GM12872 (cell line): Measurements from ENCODE around the gene ATF5.

Experiments
- CTCF ChIP-seq: IDR thresholded peaks from 3 replicates; pipeline ENCODE4 v1.5.1; 2011; ENCODE audit warnings: low read depth, mild to moderate bottlenecking, low read length, moderate library complexity; ENCODE audit not compliant: insufficient read depth

Gene ATF5

GRCh38 chr19:49890349-49891311 lies 38.4 kb upstream of the ATF5 start:
- no peak for TF ChIP-seq CTCF

DNA sequence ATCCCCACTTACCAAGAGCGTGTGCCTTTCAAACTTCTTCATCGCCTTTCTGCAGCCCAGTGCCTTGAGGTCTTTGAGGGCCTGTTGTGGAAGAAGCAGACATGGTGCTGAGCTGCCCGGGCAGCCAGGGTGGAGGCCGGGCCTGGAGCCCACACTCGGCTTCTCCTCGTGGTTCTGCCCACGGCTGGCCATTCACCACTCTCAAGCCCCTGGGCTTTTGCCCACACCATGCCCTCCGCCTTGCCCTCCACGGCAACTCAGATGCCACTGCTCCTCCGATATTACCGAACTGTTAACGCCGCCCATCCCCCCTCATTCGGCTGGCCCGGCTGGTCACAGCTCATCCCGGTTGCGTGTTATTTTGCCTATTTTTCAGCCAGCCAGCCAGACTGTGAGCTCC lies 37.6 kb upstream of the ATF5 start:
- TF ChIP-seq CTCF, result no peak

- no peak for TF ChIP-seq CTCF
These were observed 36.3 kb upstream of the ATF5 start for GRCh38 chr19:49892716-49893115.

DNA sequence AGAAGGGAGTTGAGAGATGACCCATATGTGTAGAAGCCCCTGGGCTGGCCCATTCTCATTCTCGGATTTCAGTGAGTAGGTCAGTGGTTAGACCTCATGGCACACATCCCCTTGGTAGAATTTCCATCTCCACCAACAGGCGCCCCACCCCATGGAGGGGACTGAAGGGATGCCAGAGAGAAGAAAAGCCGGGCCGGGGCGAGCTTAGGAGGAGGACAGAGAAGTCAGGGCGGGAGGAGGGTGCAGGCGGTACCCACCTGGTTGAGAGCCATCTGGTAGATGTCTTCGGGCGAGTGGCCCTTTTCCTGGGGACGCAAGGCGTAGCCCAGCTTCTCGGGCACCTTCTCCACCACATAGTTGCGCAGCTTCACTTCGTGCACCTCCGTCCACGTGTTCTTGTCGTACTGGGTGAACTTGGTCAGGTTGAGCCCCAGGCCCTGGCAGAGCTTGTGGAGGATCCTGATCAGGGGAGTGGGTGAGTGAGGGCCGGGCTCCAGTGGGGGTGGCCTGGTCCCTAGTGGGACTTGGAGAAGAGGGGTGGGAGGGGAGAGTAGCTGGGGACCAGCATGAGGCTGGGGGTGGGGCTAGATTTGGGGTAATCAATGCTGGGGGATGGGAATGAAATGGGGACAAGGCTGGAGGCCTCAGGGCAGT lies 34.9 kb upstream of the ATF5 start:
- TF ChIP-seq CTCF, result no peak

DNA sequence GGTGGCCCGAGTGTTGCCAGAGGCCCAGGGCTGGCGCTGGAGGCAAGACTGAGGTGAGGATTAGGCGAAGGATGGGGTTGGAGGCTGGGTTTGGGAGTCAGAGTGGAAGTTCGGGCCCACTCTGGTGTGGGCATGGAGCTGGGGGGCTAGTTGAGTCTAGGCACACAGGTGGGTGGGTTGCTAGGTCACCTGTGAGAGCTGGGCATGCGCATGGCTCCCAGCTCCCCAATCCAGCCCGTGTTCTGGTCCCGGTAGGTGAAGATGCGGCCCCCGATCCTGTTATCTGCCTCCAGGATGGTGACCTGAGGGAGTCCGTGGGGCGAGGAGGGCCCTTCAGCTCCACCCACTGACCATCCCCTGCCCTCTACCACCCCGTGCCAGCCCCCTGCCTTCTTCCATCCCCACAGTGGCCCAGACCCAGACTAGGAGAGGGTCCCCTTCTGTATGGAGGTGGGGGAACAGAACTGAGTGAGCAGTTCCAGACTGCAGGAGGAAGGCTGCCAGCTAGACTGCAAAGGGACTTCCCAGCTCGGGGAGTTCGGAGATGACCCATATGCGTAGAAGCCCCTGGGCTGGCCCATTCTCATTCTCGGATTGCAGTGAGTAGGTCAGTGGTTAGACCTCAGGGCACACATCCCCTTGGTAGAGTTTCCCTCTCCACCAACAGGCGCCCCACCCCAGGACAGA lies 34.0 kb upstream of the ATF5 start:
- no peak for TF ChIP-seq CTCF

DNA sequence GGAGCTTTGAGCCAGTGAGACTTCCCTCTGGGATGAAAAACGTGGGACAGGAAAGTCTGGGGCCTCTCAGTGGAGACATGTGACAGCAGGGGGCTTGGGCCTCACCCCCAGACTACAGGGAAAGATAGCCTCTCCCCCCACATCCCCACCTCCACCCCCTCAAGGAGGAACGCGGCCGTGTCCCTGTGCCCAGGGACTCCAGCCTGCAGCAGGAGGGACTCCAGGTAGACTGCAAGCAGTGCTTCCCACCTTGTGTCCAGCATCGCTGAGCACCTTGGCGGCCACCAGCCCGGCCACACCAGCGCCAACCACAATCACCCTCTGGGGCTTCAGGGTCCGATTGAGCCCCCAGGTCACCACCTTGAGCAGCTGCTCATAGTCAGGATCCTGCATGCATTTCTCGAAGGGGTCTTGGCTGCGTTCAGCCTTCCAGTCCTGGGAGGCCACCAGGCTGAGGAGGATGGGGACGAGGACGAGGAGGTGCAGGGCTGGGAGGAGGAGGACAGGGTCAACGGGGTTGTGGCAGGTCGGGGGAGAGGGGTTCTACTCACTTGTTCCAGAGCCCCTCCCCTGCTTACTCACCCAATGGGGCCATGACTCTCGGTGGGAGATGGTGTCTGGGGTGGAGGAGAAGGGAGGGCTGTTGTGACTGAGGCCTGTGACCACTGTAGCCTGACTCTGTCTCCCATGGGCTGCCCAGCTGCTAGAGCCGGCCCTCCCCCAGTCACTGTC lies 33.3 kb upstream of the ATF5 start:
- TF ChIP-seq CTCF, result no peak
